NT2/D1 (cell line): ENCODE results near the gene CATSPERD.

ENCODE experiments used
- YY1 ChIP-seq: IDR thresholded peaks from 2 replicates; pipeline ENCODE4 v1.6.1; 2011; ENCODE audit not compliant: insufficient read length, insufficient read depth
- ZNF274 ChIP-seq: IDR thresholded peaks from 2 replicates; pipeline ENCODE4 v1.6.1; 2011; ENCODE audit warnings: mild to moderate bottlenecking, low read depth, low read length

DNA sequence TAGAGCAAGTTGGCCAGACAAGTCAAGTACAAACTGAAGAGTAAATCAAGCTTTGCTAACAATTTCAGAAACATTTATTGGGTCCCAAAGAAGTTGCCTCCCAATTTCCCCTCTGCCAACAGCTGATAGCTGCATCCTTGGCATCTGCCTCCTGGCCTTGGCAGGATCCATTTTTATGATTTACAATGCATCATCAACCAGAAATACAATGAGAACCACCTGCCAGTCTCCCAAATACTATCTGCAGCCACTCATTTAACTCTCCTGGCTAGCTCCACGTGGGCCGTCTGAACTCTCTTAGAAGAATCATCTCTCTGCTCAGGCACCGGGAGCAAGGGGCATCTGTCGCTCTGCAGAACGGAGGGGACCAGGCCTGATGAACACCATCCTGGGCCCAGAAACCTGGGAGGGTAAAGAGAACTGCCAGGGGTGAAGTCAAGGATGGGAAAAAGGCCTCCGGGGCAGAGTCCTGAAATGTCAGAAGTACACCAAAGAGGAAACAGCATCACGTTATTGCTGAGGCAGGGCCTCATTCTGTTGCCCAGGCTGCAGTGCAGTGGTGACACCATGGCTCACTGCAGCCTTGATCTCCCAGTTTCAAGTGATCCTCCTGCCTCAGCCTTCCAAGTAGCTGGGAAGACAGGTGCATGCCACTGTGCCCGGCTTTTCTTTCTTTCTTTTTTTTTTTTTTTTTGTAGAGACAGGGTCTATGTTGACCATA lies 3.1 kb upstream of the CATSPERD start:
- TF ChIP-seq ZNF274 (no peak), YY1 (no peak)
